BE2C (cell line): ENCODE data around the gene MACF1. TPM values are rescaled to one million over a fixed set of nuclear protein-coding genes. Genes with fewer than 3 reads are reported as not detected.
"Not testable (repeated sequence)": the region's sequence is repeated elsewhere in the genome, so short reads cannot be mapped to it uniquely, and the experiment has no call there.

ENCODE experiments used
- DNase-seq: peaks from one replicate; pipeline ENCODE4 v3.0.0-alpha.2; 2020
- H3K27me3 ChIP-seq: fragments of 250-450 bp; sonication (Bioruptor Pico); 2 replicates; pipeline ENCODE4 v1.5.1; 2020; ENCODE audit warnings: mild to moderate bottlenecking
- H3K36me3 ChIP-seq: fragments of 250-450 bp; sonication (Bioruptor Pico); 2 replicates; pipeline ENCODE4 v1.5.1; 2020; ENCODE audit warnings: mild to moderate bottlenecking
- H3K4me1 ChIP-seq: fragments of 250-450 bp; sonication (Bioruptor Pico); 2 replicates; pipeline ENCODE4 v1.5.1; 2020
- H3K4me3 ChIP-seq: 2 replicates; pipeline ENCODE4 v1.5.1; 2011; ENCODE audit warnings: low read depth, low read length
- H3K9me3 ChIP-seq: fragments of 250-450 bp; sonication (Bioruptor Pico); 2 replicates; pipeline ENCODE4 v1.5.1; 2020
- CTCF ChIP-seq: IDR thresholded peaks from 2 replicates; pipeline ENCODE4 v1.5.1; 2012; ENCODE audit warnings: mild to moderate bottlenecking, low read depth, low read length
- polyA plus RNA-seq: library from polyadenylated mRNA; unstranded; fragments of >200 nt; gene quantifications from one replicate; pipeline ENCODE4 v1.2.1, GENCODE V29; 2012; ENCODE audit warnings: low read depth, missing spikeins; ENCODE audit not compliant: insufficient read length, insufficient read depth

The MACF1 gene
- polyA plus RNA-seq, result 24.3 TPM

GRCh38 chr1:39204441-39205081, at the start of gene MACF1:
Gene MACF1 (plus strand): TSS chr1:39204695. CDS start chr1:39205023, 328 bp downstream.
- no peak for TF ChIP-seq CTCF
- Histone ChIP-seq H3K4me1 (no peaks in the 10 kb centered on the region), H3K4me3 (no peak within 1 kb of the TSS), H3K36me3 (no peaks in the 10 kb centered on the region), H3K9me3 (no peaks in the 10 kb centered on the region), H3K27me3 (no peaks in the 10 kb centered on the region)
- DNase-seq, result no peak

- Histone ChIP-seq H3K4me1 (no peaks in the 10 kb centered on the region), H3K4me3 (no peak overlapping the region), H3K9me3 (no peaks in the 10 kb centered on the region), H3K27me3 (no peaks in the 10 kb centered on the region), H3K36me3 (no peaks in the 10 kb centered on the region)
- no peak for TF ChIP-seq CTCF
- DNase-seq, result no peak
Observed at GRCh38 chr1:39157304-39157703, 47.2 kb upstream of the MACF1 start.

- no peak for DNase-seq
- H3K9me3 ChIP-seq, result no peaks in the 10 kb centered on the region
- no peak overlapping the region for H3K4me3 ChIP-seq
- no peaks in the 10 kb centered on the region for H3K4me1 ChIP-seq
- no peak for TF ChIP-seq CTCF
- no peaks in the 10 kb centered on the region for H3K27me3 ChIP-seq
- H3K36me3 ChIP-seq, result no peaks in the 10 kb centered on the region
Observed at GRCh38 chr1:39158327-39159086, 46.0 kb upstream of the MACF1 start.

GRCh38 chr1:39159224-39160036, 45.1 kb upstream of the MACF1 start:
- H3K36me3 ChIP-seq, result no peaks in the 10 kb centered on the region
- no peak for DNase-seq

GRCh38 chr1:39160703-39161102, 43.8 kb upstream of the MACF1 start:
- Histone ChIP-seq H3K36me3 (no peaks in the 10 kb centered on the region), H3K4me3 (no peak overlapping the region), H3K4me1 (no peaks in the 10 kb centered on the region), H3K9me3 (no peaks in the 10 kb centered on the region), H3K27me3 (no peaks in the 10 kb centered on the region)
- TF ChIP-seq CTCF, result no peak
- no peak for DNase-seq

More at GRCh38 chr1:39159224-39160036, 45.1 kb upstream of the MACF1 start:
- no peaks in the 10 kb centered on the region for H3K4me1 ChIP-seq
- H3K4me3 ChIP-seq, result no peak overlapping the region
- no peaks in the 10 kb centered on the region for H3K27me3 ChIP-seq
- no peak for TF ChIP-seq CTCF
- no peaks in the 10 kb centered on the region for H3K9me3 ChIP-seq

GRCh38 chr1:39161811-39162210, 42.7 kb upstream of the MACF1 start:
- H3K4me1 ChIP-seq, DNase-seq, H3K27me3 ChIP-seq, H3K4me3 ChIP-seq, H3K36me3 ChIP-seq, H3K9me3 ChIP-seq: not testable (repeated sequence)
